Astrocyte of the cerebellum (primary cell): ENCODE data around the gene PTPRZ1.

Source experiments
- DNase-seq: peaks from one replicate; pipeline ENCODE4 v3.0.0-alpha.2; 2011; ENCODE audit warnings: low read depth
- H3K4me3 ChIP-seq: 2 replicates; pipeline ENCODE4 v1.5.1; 2011; ENCODE audit warnings: mild to moderate bottlenecking, low read depth, low read length, moderate library complexity
- CTCF ChIP-seq: IDR thresholded peaks from 2 replicates; pipeline ENCODE4 v1.5.1; 2012; ENCODE audit warnings: low read length, low read depth, moderate library complexity, mild to moderate bottlenecking; ENCODE audit errors: missing control alignments
- in situ Hi-C: cut with HindIII; loops from 2 replicates; pipeline ENCODE4 v1.10.0; 2017; ENCODE audit warnings: low sequenced_read_pairs

The PTPRZ1 gene

GRCh38 chr7:121909716-121910345, 36.9 kb downstream of the PTPRZ1 start:
- DNase-seq, result no peak
- in situ Hi-C loops, result no loop called here
- no peak overlapping the region for H3K4me3 ChIP-seq
- no peak for TF ChIP-seq CTCF

DNA sequence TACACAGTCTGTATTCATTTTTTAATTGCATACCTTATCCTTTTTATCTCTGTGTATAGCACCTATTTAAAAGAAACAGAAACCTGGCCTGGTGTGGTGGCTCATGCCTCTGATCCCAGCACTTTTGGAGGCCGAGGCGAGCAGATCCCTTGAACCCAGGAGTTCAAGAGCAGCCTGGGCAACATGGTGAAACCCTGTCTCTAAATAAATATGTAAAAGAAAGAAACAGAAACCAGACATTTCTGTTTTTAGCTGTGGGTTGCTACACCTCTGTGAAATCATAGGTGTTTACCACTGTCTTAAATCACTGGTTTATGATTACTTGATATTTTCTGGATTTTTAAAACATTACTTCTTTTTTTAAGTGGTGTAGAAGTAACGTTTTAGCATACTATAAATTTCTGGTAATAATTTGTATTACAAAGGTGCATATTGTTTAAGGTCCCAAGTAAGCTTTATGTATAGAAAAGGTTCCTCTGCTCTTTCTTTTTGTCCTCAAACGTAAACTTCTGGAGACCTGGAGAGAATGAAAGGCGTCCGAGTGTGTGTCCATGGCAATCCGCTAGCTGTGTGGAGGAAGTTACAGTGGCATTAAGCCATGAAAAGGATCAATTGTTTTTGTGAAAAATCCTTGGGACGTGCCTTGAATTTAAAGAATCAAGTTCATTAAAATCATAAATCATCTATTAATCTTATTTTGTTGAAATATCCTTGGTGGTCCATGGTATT, 41.1 kb downstream of the PTPRZ1 start:
- no peak for DNase-seq
- in situ Hi-C loops, result no loop called here
- H3K4me3 ChIP-seq, result no peak overlapping the region
- TF ChIP-seq CTCF, result no peak

DNA sequence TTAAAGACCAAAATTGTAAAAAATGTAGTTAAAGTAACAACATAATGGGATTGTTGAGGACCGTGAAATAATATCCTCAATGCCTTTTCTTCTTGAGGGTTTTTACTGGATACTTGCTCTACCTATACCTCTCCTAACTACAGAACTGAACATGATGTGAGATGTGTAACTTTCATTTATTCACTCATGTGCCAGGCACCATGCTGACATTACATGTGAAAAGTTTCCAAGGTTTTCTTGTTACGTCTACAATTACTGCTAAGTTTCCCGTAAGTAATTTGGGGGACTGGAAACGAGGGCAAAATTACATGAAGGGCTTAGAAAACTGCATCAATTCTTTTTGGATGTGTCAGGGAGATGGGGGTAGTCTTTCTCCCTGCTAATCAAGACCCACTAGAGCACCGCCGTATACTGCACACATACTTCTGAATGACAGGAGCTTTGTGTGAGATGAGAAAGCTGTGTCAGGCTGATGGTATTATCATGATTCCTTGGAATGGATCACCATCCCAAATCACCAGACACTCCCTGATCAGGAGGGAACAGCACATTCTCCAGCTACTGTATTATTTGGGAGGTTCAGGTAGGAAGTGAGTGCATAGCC, 41.8 kb downstream of the PTPRZ1 start:
- in situ Hi-C loops, result no loop called here
- no peak overlapping the region for H3K4me3 ChIP-seq
- TF ChIP-seq CTCF, result no peak
- no peak for DNase-seq

- H3K4me3 ChIP-seq, result no peak overlapping the region
- TF ChIP-seq CTCF, result no peak
- in situ Hi-C loops, result no loop called here
- DNase-seq, result no peak
Measured at GRCh38 chr7:121916211-121916610, 43.2 kb downstream of the PTPRZ1 start.

- no peak overlapping the region for H3K4me3 ChIP-seq
- in situ Hi-C loops, result no loop called here
- no peak for DNase-seq
- no peak for TF ChIP-seq CTCF
Measured at GRCh38 chr7:121919986-121920385, 47.0 kb downstream of the PTPRZ1 start.

- in situ Hi-C loops, result no loop called here
- no peak for DNase-seq
- H3K4me3 ChIP-seq, result no peak overlapping the region
- no peak for TF ChIP-seq CTCF
Measured at GRCh38 chr7:121924269-121925186, 51.6 kb downstream of the PTPRZ1 start.
